Peyer's patch (tissue), 4 donors: ENCODE data around the gene GLUD2.

Experiments
- CTCF ChIP-seq, 6 experiments: fragments of 450-650 bp in 4 of 6; fragments of 200-600 bp in 2 of 6; sonication (generic) in 1 of 6; IDR thresholded peaks; one replicate each; pipeline ENCODE4 v1.5.1; 2017 to 2019; ENCODE audit warnings: antibody characterized with exemption in 6 of 6, mild to moderate bottlenecking in 3 of 6, moderate library complexity in 1 of 6
- POLR2A ChIP-seq, 2 donors: fragments of 450-650 bp; IDR thresholded peaks; one replicate each; pipeline ENCODE4 v1.5.1; 2017; ENCODE audit warnings: antibody characterized with exemption in 2 of 2, mild to moderate bottlenecking in 2 of 2, moderate library complexity in 2 of 2

GRCh38 chrX:121010218-121010617, 37.2 kb upstream of the GLUD2 start:
- TF ChIP-seq POLR2A (IDR thresholded peaks at IDR 0.05) (no peak), CTCF (IDR thresholded peaks at IDR 0.05) (no peak)
